H1 (cell line): Measurements from ENCODE around the gene ATP6V1F. TPM values are rescaled to one million over a fixed set of nuclear protein-coding genes. Genes with fewer than 3 reads are reported as not detected.

Experiments
- CTCF ChIA-PET: fragments of 300-600 bp; sonication (Branson Sonifier 250); formaldehyde crosslinking; loops from one replicate; lab custom pipeline; 2021; ENCODE audit not compliant: partially characterized antibody; lab: Charles Lee
- POLR2A ChIA-PET: fragments of 300-600 bp; sonication (Branson Sonifier 250); formaldehyde crosslinking; loops from one replicate; lab custom pipeline; 2021; ENCODE audit warnings: inconsistent platforms; ENCODE audit not compliant: partially characterized antibody; lab: Charles Lee
- DNase-seq, 2 experiments: peaks; one replicate each; pipeline versions ENCODE4 v3.0.0 to v3.0.0-alpha.2; 2010 to 2022; ENCODE audit warnings: low spot score in 2 of 2, low read depth in 1 of 2, mixed read lengths in 1 of 2
- FAIRE-seq: peaks from 2 replicates; lab custom pipeline; 2011; peaks lifted over from hg19 to GRCh38; lab: Jason Lieb, UNC
- H2AFZ ChIP-seq: 2 replicates; pipeline ENCODE4 v1.8.1; 2012; ENCODE audit warnings: low read length, inconsistent platforms
- H2AK5ac ChIP-seq: 2 replicates; pipeline ENCODE4 v1.6.1; 2013; ENCODE audit warnings: low read depth, low read length
- H2BK120ac ChIP-seq: replicated peaks from 2 replicates; pipeline ENCODE3; 2013; ENCODE audit warnings: low read depth, low read length, inconsistent platforms
- H2BK12ac ChIP-seq: 2 replicates; pipeline ENCODE4 v1.6.1; 2013; ENCODE audit warnings: low read depth, low read length
- H2BK15ac ChIP-seq: 2 replicates; pipeline ENCODE4 v1.6.1; 2013; ENCODE audit warnings: low read length
- H2BK20ac ChIP-seq: 2 replicates; pipeline ENCODE4 v1.6.1; 2013; ENCODE audit warnings: low read length
- H2BK5ac ChIP-seq: 2 replicates; pipeline ENCODE4 v1.6.1; 2013; ENCODE audit warnings: low read depth, low read length
- H3K14ac ChIP-seq: 2 replicates; pipeline ENCODE4 v1.6.1; 2013; ENCODE audit warnings: inconsistent platforms; ENCODE audit not compliant: insufficient read length
- H3K18ac ChIP-seq: 2 replicates; pipeline ENCODE4 v1.6.1; 2013; ENCODE audit warnings: low read length; ENCODE audit errors: extremely low read depth
- H3K23ac ChIP-seq: 2 replicates; pipeline ENCODE4 v1.6.1; 2013; ENCODE audit warnings: inconsistent platforms; ENCODE audit not compliant: insufficient read length
- H3K23me2 ChIP-seq: 2 replicates; pipeline ENCODE4 v1.6.1; 2013; ENCODE audit warnings: low read depth, low read length
- H3K27ac ChIP-seq: 2 replicates; pipeline ENCODE4 v1.6.1; 2011; ENCODE audit warnings: low read depth, low read length, inconsistent platforms
- H3K27me3 ChIP-seq, 4 experiments: replicated peaks in 1 of 4; 1 replicate in 1 of 4; 2 replicates in 3 of 4; pipeline versions ENCODE4 v1.6.1 to v1.8.1; 2011 to 2013; ENCODE audit warnings: low read length in 3 of 4, mild to moderate bottlenecking in 3 of 4, inconsistent platforms in 2 of 4, mixed read lengths in 2 of 4, moderate library complexity in 1 of 4; ENCODE audit not compliant: control insufficient read depth in 3 of 4, insufficient read depth in 3 of 4; ENCODE audit errors: extremely low read depth in 1 of 4
- H3K36me3 ChIP-seq, 4 experiments: 2 replicates each; pipeline versions ENCODE4 v1.6.1 to v1.8.1; 2011 to 2013; ENCODE audit warnings: mild to moderate bottlenecking in 4 of 4, low read length in 3 of 4, moderate library complexity in 2 of 4, control low read depth in 1 of 4, inconsistent platforms in 1 of 4; ENCODE audit not compliant: insufficient read depth in 4 of 4, control insufficient read depth in 2 of 4
- H3K4ac ChIP-seq: replicated peaks from 2 replicates; pipeline ENCODE3; 2013; ENCODE audit warnings: low read length, low read depth, mixed read lengths, inconsistent platforms; ENCODE audit not compliant: insufficient read length
- H3K4me1 ChIP-seq, 4 experiments: replicated peaks in 1 of 4; 1 replicate in 1 of 4; 2 replicates in 3 of 4; pipeline versions ENCODE4 v1.6.1 to v1.8.1; 2011 to 2013; ENCODE audit warnings: low read length in 3 of 4, inconsistent platforms in 2 of 4, mixed read lengths in 1 of 4; ENCODE audit not compliant: insufficient read depth in 4 of 4, control insufficient read depth in 3 of 4
- H3K4me2 ChIP-seq, 2 experiments: 2 replicates each; pipeline versions ENCODE4 v1.6.1 to v1.8.1; 2011 to 2013; ENCODE audit warnings: low read depth in 2 of 2, low read length in 2 of 2, control low read depth in 1 of 2, inconsistent platforms in 1 of 2, mild to moderate bottlenecking in 1 of 2; ENCODE audit not compliant: insufficient read depth in 1 of 2
- H3K4me3 ChIP-seq, 4 experiments: fragments of 200-600, 300-600 bp in 1 of 4; sonication (generic), shearing (Covaris generic), sonication (Bioruptor Twin) in 1 of 4; 2 replicates each; pipeline versions ENCODE4 v1.5.1 to v1.8.1; 2011 to 2016; ENCODE audit warnings: low read length in 4 of 4, low read depth in 3 of 4, control low read depth in 2 of 4, inconsistent platforms in 2 of 4, mild to moderate bottlenecking in 2 of 4, mixed read lengths in 1 of 4, moderate library complexity in 1 of 4; ENCODE audit not compliant: insufficient read depth in 2 of 4; ENCODE audit errors: extremely low read depth in 1 of 4
- H3K56ac ChIP-seq: replicated peaks from 2 replicates; pipeline ENCODE3; 2013; ENCODE audit warnings: low read depth, mild to moderate bottlenecking, mixed read lengths, low read length, inconsistent platforms; ENCODE audit not compliant: insufficient read length
- H3K79me1 ChIP-seq: 2 replicates; pipeline ENCODE4 v1.6.1; 2013; ENCODE audit warnings: low read depth, low read length, control low read depth
- H3K79me2 ChIP-seq, 2 experiments: 2 replicates each; pipeline versions ENCODE4 v1.6.1 to v1.8.1; 2012 to 2013; ENCODE audit warnings: low read length in 2 of 2, mild to moderate bottlenecking in 2 of 2, inconsistent platforms in 1 of 2; ENCODE audit not compliant: insufficient read depth in 2 of 2, control insufficient read depth in 1 of 2
- H3K9ac ChIP-seq, 4 experiments: replicated peaks in 1 of 4; 1 replicate in 1 of 4; 2 replicates in 3 of 4; pipeline versions ENCODE4 v1.6.1 to v1.8.1; 2011 to 2013; ENCODE audit warnings: low read depth in 3 of 4, low read length in 3 of 4, control low read depth in 2 of 4, mild to moderate bottlenecking in 2 of 4, moderate library complexity in 2 of 4, inconsistent platforms in 1 of 4; ENCODE audit errors: extremely low read depth in 1 of 4
- H3K9me3 ChIP-seq, 2 experiments: 2 replicates each; pipeline versions ENCODE4 v1.6.1 to v1.8.1; 2012 to 2013; ENCODE audit warnings: mild to moderate bottlenecking in 2 of 2, moderate library complexity in 2 of 2, control low read depth in 1 of 2, inconsistent platforms in 1 of 2, low read depth in 1 of 2, low read length in 1 of 2, mixed read lengths in 1 of 2; ENCODE audit not compliant: insufficient read depth in 2 of 2
- H4K20me1 ChIP-seq, 2 experiments: replicated peaks in 1 of 2; 2 replicates each; pipeline versions ENCODE3 to v1.8.1; 2011 to 2013; ENCODE audit warnings: inconsistent platforms in 2 of 2, low read length in 2 of 2, mild to moderate bottlenecking in 1 of 2; ENCODE audit not compliant: insufficient read depth in 2 of 2, control insufficient read depth in 1 of 2
- H4K5ac ChIP-seq: 2 replicates; pipeline ENCODE4 v1.6.1; 2013; ENCODE audit warnings: low read length, low read depth, mixed read lengths, inconsistent platforms; ENCODE audit not compliant: insufficient read length
- H4K8ac ChIP-seq: 2 replicates; pipeline ENCODE4 v1.8.0; 2013; ENCODE audit warnings: mild to moderate bottlenecking, moderate library complexity, low read length, inconsistent platforms; ENCODE audit not compliant: insufficient read depth; ENCODE audit errors: extremely low read depth
- H4K91ac ChIP-seq: replicated peaks from 2 replicates; pipeline ENCODE3; 2013; ENCODE audit warnings: low read length, mixed read lengths, inconsistent platforms; ENCODE audit not compliant: insufficient read length
- GABPA ChIP-seq: IDR thresholded peaks from 2 replicates; pipeline ENCODE4 v1.6.1; 2011; ENCODE audit warnings: mild to moderate bottlenecking, low read length, moderate library complexity, borderline replicate concordance; ENCODE audit not compliant: insufficient read depth
- SIRT6 ChIP-seq: IDR thresholded peaks from one replicate; pipeline ENCODE4 v1.7.1; 2012; ENCODE audit warnings: low read length, inconsistent platforms
- SP2 ChIP-seq: IDR thresholded peaks from 2 replicates; pipeline ENCODE4 v1.6.1; 2012; ENCODE audit warnings: mild to moderate bottlenecking, low read length, inconsistent platforms
- WGBS, 2 experiments: shearing (Covaris generic) in 1 of 2; methylation state at CpG; one replicate each; pipeline versions ENCODE4 v1.1.6 to v1.1.7; 2013 to 2015; ENCODE audit warnings: low lambda C conversion rate in 2 of 2, mixed read lengths in 2 of 2, inconsistent platforms in 1 of 2, low coverage in 1 of 2, missing lambda C conversion rate in 1 of 2; ENCODE audit not compliant: insufficient replicate concordance in 2 of 2, insufficient coverage in 1 of 2, insufficient read length in 1 of 2; ENCODE audit errors: extremely low coverage in 1 of 2, missing lambda C conversion rate in 1 of 2; 5-methylcytosine and 5-hydroxymethylcytosine counted together
- polyA plus RNA-seq, 7 experiments: library from polyadenylated mRNA; depleted of rRNA in 3 of 7; stranded (reverse) in 5 of 7; unstranded in 2 of 7; fragments of >200 nt in 5 of 7; fragments of 200-250 nt in 2 of 7; gene quantifications; 1 replicate in 5 of 7; 2 replicates in 1 of 7; 4 replicates in 1 of 7; pipeline versions ENCODE4 v1.2.1 to v1.2.3, GENCODE V29; 2011 to 2013; ENCODE audit warnings: missing spikeins in 2 of 7, mixed read lengths in 2 of 7
- total RNA-seq: library from RNA; stranded (reverse); fragmentation: NEBNext Ultra II Directional; extraction: Animal tissue kit (Norgen Biotek cat#: 25700); gene quantifications from 2 replicates; pipeline ENCODE4 v1.2.1, GENCODE V29; 2021

ATP6V1F gene
- total and polyA plus RNA-seq, 2 of the 8 experiments (the other 6 are each of a cell fraction or from before 2014, with no cell fraction given), result 104 to 318 TPM

DNA sequence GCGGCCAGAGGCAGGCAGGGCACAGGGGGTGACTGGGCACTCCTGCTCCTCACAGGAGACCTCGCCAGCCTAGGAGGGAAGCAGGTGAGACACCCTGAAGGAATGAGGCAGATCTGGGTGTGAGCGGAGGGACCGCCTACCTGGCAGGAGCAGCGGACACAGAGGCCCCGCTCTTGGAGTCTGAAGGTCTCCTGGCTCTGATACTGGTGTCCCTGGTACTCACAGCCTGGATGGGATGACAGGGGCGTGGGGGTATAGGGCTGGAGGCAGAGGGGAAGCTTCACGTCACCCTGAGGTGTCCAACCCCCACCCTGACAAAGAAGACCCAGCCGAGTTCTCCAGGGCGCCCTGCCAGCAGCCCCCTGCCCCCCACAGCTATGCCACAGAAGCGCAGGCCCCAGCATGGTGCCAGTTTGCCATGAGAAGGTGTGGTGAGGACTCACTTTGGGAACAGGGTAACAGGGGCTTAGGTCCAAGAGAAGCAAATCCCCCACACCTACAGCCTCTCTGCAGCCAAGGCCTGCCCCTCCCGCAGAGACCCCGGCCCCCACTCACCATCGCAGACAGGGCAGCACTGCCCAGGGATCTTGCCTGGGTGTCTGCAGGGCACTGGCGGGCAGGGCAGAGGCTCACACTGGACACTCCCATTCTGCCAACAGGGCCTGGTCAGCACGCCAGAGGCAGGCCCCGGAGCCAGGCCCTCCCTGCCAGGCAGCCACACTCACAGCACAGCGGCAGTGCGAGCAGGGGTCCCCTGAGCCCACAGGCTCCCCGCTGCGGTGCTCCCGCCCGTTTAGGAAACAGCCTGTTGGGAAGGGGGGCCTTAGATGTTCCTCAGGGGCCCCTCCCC is 30.8 kb downstream of the ATP6V1F start:
- no peak overlapping the region for H4K91ac ChIP-seq
- H4K20me1 ChIP-seq, result peaks cover 0 to 1% of the 10 kb centered on the region in 2 experiments
- no peak overlapping the region for H4K8ac ChIP-seq
- ChIA-PET POLR2A (interaction anchor here (0.7 to 1.2 kb wide), 2 partner anchors 17 to 101 kb away, joined by 3 read pairs; partner anchors contain the start of gene KCP), CTCF (interaction anchor here (0.6 to 3.5 kb wide), 3 partner anchors 10 to 78 kb away, joined by 3 to 14 read pairs (median 8); no protein-coding TSS in a partner anchor)
- no peak overlapping the region for H3K18ac ChIP-seq
- H3K27me3 ChIP-seq, result peaks cover 0 to 7% (median 4%) of the 10 kb centered on the region in 4 experiments; a peak in 4 of 7 replicates
- H3K23ac ChIP-seq, result no peak overlapping the region
- H3K79me2 ChIP-seq, result no peaks in the 10 kb centered on the region
- H3K9me3 ChIP-seq, result 0 out of 4 replicates have a peak, but pooled peaks cover 0 to 2% of the 10 kb centered on the region in 2 experiments
- no peak overlapping the region for H3K4ac ChIP-seq
- H2BK120ac ChIP-seq, result no peak overlapping the region
- H2BK5ac ChIP-seq, result no peak overlapping the region
- H3K4me1 ChIP-seq, result peaks cover 0 to 15% (median 8%) of the 10 kb centered on the region in 4 experiments; a peak in 5 of 7 replicates
- H3K56ac ChIP-seq, result no peak overlapping the region
- no peak overlapping the region for H3K9ac ChIP-seq
- no peak overlapping the region for H3K14ac ChIP-seq
- no peak overlapping the region for H2BK15ac ChIP-seq
- H2AK5ac ChIP-seq, result no peak overlapping the region
- no peak overlapping the region for H4K5ac ChIP-seq
- TF ChIP-seq GABPA, result no peak
- no peak for TF ChIP-seq SIRT6
- no peak for TF ChIP-seq SP2
- no peak overlapping the region for H2AFZ ChIP-seq
- WGBS, 2 experiments, result 89% methylated on average over 19 of the region's 23 CpGs; no CpG with 5 or more reads in 1 of the 2 experiments
- FAIRE-seq, result no peak
- H3K4me3 ChIP-seq, result no peak overlapping the region
- no peaks in the 10 kb centered on the region for H3K79me1 ChIP-seq
- no peak overlapping the region for H3K4me2 ChIP-seq
- no peak overlapping the region for H3K27ac ChIP-seq
- H2BK20ac ChIP-seq, result no peak overlapping the region
- peaks cover 6% of the 10 kb centered on the region; the same call in 1 of the 2 replicates for H3K23me2 ChIP-seq
- no peak for DNase-seq
- no peaks in the 10 kb centered on the region for H3K36me3 ChIP-seq
- no peak overlapping the region for H2BK12ac ChIP-seq
